ENCODE data around the gene ATP5MK. TPM values are rescaled to one million over a fixed set of nuclear protein-coding genes. Genes with fewer than 3 reads are reported as not detected.

The ATP5MK gene
- total RNA-seq, 4 donors from 2014 or later = 305 to 771 (median 382) TPM

DNA sequence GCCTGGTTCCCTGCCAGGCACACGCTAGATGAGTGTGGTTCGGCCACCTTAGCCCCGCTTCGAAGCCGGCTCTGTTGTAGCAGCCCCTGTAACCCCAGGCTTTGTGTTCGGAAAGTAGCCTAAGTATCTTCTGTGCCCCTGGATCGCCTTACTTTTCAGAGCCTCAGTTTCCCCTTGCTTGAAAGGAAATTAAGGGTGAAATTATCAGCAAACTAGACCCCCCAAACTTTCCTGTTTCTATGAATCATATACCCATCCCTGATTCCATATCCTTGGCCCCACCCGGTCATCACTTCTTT lies 463 bp upstream of the ATP5MK start:
- TF ChIP-seq, protein P1, sequence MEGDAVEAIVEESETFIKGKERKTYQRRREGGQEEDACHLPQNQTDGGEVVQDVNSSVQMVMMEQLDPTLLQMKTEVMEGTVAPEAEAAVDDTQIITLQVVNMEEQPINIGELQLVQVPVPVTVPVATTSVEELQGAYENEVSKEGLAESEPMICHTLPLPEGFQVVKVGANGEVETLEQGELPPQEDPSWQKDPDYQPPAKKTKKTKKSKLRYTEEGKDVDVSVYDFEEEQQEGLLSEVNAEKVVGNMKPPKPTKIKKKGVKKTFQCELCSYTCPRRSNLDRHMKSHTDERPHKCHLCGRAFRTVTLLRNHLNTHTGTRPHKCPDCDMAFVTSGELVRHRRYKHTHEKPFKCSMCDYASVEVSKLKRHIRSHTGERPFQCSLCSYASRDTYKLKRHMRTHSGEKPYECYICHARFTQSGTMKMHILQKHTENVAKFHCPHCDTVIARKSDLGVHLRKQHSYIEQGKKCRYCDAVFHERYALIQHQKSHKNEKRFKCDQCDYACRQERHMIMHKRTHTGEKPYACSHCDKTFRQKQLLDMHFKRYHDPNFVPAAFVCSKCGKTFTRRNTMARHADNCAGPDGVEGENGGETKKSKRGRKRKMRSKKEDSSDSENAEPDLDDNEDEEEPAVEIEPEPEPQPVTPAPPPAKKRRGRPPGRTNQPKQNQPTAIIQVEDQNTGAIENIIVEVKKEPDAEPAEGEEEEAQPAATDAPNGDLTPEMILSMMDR (IDR thresholded peaks at IDR 0.05; ENCODE audit: low read depth) = no peak

DNA sequence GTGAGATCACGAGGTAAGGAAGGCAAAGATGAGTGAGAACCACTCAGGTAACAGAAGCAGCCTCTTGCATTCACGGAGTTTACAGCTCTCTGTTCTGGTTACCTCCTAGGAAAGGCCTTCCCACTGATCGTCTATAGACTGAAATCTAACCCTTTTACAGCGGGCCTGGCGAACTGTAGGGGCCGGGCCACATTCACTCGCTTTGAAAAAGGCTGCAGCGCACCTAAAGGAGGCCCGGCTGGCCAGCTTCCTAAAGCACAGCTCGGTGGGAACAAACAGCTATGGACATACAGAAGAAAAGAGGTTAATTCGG lies 565 bp downstream of the ATP5MK start:
- TF ChIP-seq, protein P1 (IDR thresholded peaks at IDR 0.05; ENCODE audit: low read depth) = no peak

DNA sequence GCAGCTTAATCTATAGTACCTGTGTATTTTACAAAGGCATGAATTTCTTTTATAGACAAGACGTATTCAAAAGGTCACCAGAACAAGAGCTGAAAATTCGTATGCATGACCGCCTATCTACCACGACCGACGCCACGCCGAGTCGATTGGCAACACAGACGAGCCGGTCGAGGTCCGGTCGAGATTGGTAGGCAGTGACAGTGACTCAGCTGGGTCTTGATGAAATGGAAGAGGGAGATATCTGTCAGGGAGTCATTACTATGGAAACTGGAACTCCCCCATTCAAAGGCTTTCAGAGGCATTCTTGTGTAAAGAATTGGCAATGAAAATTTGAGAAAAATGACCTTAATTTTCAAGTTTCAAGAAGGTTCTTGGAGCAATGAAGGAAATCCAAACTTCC lies 2.1 kb downstream of the ATP5MK start:
- TF ChIP-seq, protein P1 (IDR thresholded peaks at IDR 0.05; ENCODE audit: low read depth) = no peak

DNA sequence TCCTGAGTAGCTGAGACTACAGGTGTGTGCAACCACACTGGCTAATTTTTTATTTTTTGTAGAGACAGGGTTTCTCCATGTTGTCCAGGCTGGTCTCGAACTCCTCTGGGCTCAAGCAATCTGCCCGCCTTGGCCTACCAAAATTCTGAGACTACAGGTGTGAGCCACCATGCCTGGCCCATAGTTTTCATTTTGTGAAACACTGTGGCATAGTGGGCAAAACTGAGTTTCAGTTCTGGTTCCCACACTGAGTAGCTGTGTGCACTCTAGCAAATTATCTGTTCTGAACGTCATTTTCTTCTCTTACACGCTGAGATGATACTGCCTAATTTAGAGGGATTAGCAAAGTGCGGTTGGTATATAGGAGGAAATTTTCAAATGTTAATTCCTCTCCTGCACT lies 13.5 kb downstream of the ATP5MK start:
- TF ChIP-seq, protein P1 (IDR thresholded peaks at IDR 0.05; ENCODE audit: low read depth) = no peak

DNA sequence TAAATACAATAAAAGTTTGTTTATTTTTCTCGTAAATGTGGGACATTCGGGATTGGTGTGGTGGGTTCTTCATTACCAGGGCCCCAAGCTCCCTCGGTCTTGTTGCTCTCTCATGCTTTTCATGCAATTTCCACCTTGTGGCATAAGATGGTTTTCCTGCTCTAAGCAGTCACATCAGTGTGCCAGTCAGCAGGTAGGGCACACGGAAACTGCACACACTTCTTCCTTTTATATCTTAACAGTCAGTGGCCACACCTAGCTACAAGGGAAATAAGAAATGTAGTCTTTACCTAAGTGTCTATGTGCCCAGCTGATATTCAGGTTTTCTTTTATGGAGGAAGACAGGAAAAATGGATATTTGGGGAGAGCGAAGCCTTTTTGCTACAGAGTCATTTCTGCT lies 22.0 kb downstream of the ATP5MK start:
- TF ChIP-seq, protein P1 (IDR thresholded peaks at IDR 0.05; ENCODE audit: low read depth) = no peak

DNA sequence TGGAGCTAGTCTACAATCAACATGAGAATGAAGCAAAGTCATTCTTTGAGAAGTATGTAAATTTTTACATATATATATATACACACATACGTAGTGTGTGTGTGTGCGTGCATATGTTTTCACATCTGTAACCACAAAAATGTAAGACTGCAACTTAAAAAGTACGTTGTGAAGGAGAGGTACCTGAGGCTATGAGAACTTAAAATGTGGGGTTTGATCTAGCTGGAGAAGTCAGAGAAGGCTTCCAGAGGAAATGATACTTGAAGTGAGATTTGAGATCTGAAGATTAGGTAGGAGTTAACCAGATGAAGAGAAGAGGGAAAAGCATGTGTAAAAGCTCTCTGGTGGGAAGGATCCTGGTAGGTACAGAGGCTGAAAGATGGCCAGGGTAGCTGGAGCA lies 22.7 kb downstream of the ATP5MK start:
- TF ChIP-seq, protein P1 (IDR thresholded peaks at IDR 0.05; ENCODE audit: low read depth) = no peak

DNA sequence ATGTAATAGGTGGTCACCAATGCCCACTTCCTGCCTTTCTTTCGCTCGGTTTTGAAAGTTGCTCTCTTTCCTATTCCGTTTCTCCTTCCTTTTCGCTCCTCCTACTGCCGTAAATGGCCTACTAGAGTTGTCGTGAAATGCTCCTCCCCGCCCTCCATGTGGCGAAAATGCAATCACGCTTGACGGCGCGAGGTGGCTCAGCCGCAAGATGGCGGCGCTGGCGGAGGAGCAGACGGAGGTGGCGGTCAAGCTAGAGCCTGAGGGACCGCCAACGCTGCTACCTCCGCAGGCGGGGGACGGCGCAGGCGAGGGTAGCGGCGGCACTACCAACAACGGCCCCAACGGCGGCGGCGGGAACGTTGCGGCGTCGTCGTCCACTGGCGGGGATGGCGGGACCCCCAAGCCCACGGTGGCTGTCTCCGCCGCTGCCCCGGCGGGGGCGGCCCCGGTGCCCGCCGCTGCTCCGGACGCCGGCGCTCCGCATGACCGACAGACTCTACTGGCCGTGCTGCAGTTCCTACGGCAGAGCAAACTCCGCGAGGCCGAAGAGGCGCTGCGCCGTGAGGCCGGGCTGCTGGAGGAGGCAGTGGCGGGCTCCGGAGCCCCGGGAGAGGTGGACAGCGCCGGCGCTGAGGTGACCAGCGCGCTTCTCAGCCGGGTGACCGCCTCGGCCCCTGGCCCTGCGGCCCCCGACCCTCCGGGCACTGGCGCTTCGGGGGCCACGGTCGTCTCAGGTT lies 28.3 kb downstream of the ATP5MK start, which contains the start of gene TAF5:
Gene TAF5 (plus strand): TSS at position 195 of the 737 bp plus-strand sequence. CDS start 14 bp downstream, at position 209.
- TF ChIP-seq, protein P1 (IDR thresholded peaks at IDR 0.05; ENCODE audit: low read depth) = no peak

Data from subcutaneous adipose tissue (tissue), 4 donors.